Activated CD8-positive, alpha-beta memory T cell treated with anti-CD3 and anti-CD28 coated beads, Interleukin-2, amount 50 U/mL, for 24 hours (primary cell): Measurements from ENCODE around the gene RMND5A.
"Not testable (repeated sequence)": the region's sequence is repeated elsewhere in the genome, so short reads cannot be mapped to it uniquely, and the experiment has no call there.

Source experiments
- DNase-seq: peaks from one replicate; pipeline ENCODE4 v3.0.0-alpha.2; 2020; ENCODE audit errors: extremely low read depth

RMND5A gene

GRCh38 chr2:86714579-86715173 lies 5.4 kb upstream of the RMND5A start:
- DNase-seq = not testable (repeated sequence)

DNA sequence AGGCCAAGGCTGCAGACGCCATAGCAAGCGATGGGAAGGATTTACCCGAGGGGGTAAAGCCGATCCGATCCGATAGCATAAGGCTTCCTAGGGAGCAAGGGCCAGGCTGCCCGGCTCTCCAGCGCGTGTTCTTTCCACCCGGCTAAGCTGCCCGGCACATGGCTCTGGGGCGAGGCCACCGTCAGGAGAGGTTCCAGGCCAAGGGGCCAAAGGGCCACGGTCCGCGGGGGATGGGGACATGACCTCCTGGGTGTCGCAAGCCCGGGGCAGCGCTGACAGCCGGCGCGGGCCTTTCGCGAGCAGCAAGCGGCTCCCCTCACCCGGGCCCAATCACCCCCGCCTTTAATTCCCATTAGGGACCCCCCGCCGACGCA lies 841 bp upstream of the RMND5A start:
- DNase-seq = not testable (repeated sequence)

GRCh38 chr2:86720540-86721320 lies 639 bp downstream of the RMND5A start:
- DNase-seq = not testable (repeated sequence)

DNA sequence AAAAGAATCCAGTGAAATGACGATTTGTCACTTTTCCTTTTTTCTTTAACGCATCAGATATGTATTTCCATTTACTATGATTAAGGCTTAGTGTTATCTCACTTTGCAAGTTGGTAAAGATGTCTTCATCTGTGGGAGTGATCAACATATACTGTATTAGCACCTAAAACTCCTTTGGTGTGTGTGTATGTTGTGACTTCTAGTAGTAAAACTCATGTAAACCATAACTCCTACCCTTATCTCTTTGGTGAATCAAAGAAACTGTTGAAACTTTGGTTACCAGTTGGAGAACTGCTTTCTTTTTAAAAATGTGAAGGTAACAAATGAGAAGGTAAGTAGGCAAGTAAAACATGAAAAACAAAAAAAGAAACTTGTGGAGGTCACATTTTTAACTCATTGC lies 5.6 kb downstream of the RMND5A start:
- not testable (repeated sequence) for DNase-seq

GRCh38 chr2:86732040-86732525 lies 12.0 kb downstream of the RMND5A start:
- DNase-seq = not testable (repeated sequence)

DNA sequence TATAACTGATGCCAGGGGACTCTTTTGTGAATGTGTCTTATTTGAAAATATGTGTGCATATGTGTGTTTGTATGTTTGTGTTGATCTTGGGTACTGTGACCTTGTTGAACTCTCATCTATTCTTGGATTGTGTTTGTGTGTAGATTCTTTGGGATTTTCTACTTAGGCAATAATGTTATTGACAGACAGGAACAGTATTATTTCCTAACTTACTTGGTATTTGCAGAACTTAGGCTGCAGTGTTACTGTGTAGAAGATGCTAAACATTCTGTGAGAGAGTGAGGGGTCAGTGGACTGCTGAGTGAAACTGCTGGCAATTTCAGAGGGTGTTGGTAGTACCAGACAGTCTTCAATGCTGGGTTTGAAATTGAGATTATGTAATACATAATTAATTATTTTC lies 12.7 kb downstream of the RMND5A start:
- not testable (repeated sequence) for DNase-seq

GRCh38 chr2:86733528-86733927 lies 13.4 kb downstream of the RMND5A start:
- not testable (repeated sequence) for DNase-seq

- DNase-seq = not testable (repeated sequence)
These were observed 14.8 kb downstream of the RMND5A start for GRCh38 chr2:86734896-86735295.

GRCh38 chr2:86739485-86739884 lies 19.4 kb downstream of the RMND5A start:
- not testable (repeated sequence) for DNase-seq

DNA sequence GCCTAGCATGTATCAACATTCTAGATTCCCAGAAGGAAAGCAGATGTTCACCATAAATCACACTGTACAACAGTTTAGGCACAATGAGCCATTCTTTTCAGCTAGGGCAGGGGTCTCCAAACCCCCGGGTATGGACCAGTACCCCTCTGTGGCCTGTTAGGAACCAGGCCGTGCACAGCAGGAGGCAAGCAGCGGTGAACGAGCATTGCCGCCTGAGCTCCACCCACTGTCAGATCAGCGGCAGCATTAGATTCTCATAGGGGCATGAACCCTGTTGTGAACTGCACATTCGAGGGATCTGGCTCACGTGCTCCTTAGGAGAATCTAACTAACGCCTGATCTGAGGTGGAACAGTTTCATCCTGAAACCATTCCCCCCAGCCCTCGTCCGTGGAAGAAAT lies 19.8 kb downstream of the RMND5A start:
- DNase-seq = not testable (repeated sequence)

DNA sequence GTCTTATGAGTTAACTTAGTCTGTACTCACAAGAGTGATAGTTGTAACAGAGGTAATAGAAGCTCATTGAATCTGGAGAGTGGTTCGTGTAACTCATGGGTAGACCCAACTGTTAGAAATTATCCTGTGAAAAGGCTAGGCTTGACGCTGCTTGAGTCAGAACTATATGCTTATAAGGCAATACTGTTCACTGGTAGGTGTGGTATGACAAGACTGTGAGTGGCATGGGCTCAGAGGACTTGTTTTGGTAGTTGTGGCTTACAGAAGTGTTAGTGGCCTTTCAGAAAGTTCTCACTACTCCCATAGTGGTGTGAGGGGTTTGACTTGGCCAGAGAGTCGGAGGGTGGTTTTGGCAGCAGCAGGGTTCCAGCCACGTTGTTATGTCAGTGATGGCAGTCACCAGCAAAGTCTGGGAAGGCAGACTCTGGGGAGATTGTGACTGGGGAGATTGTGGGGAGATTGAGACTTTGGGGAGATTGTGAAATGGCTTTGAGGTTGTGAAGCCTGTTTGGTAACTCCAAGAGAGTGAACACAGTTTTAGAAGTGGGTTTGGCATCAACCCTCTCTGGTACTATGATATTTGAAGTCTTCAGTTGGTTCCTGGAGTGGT lies 21.9 kb downstream of the RMND5A start:
- not testable (repeated sequence) for DNase-seq

DNA sequence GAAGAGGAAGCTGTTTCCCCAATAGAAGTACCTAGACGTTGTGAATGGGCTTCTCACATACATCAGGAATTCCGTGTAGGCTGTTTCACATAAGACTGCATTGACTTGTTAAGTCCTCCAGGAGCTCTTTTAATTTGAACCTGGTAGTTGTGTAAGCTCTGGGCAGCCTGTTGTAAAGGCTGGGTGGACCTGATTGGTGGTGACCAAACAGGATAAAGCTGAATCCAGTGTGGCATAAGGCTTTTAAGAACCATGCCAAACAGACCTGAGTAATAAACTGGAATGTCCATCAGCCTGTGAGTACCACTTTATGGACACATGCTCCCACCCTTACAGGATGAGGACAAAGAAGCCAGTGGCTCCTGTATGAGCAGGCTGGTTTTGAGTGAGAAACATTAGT lies 24.1 kb downstream of the RMND5A start:
- no peak for DNase-seq

- DNase-seq = no peak
These were observed 26.8 kb downstream of the RMND5A start for GRCh38 chr2:86746939-86747338.

DNA sequence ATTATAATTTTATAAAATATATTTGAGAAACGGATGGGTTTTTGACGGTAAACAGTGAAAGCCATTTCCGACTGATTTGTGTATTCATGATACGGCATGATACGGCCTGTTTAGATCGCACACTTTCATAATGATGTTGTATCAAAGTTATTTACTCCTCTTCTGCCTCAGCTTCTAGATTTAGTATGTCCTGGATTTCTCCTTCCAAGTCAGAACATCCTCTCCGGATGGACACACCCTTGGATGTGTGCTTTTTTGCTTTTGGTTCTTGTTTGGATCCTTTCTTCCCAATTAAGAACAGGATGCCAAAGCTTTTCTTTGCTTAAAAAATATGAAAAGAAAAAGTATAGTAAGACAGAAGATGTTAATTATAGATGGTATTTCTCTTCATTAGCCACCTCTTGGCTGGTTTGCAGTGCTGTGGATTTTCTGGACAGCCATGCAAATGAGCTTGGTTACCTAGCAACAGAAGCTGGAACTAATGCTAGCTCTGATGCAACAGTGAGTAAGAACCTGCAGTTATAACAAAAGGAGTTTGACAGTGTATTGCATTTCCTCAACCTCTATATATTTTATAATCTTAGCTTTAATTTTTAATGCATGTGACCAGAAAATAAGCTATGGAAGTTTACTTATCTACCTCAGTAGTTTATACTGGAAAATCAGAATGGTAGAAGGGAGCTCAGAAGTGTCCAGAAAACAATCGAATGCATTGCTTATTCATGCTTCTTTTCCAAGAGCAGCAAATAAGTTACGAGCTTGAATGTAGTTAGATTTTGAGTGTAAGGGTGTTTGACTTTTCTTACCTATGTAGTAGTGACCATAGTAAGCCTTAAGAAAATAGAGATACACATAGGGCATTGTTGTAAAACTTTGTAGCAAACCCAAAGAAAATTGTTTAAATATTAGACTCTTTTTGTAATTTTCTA lies 27.9 kb downstream of the RMND5A start:
- no peak for DNase-seq

GRCh38 chr2:86750240-86750839 lies 30.2 kb downstream of the RMND5A start:
- no peak for DNase-seq

GRCh38 chr2:86751778-86752177 lies 31.7 kb downstream of the RMND5A start:
- DNase-seq = no peak

DNA sequence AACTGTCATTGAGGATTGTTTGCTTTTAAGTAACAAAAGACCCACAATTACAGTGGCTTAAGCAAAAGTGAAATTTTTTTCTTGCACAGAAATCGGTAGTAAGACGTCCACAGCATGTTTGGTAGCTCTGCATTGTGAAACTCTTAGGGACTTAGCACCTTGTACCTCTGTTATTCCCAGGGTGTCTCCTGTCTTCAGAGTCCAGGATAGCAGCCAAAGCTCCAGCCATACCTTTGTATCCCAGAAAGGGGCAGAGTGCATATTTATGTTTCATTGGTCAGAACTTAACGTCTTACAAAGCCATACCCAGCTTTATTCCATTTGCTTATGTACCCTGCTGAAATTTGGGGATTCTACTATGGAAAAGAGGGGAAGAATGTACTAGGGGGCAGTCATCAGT lies 32.8 kb downstream of the RMND5A start:
- DNase-seq = no peak

DNA sequence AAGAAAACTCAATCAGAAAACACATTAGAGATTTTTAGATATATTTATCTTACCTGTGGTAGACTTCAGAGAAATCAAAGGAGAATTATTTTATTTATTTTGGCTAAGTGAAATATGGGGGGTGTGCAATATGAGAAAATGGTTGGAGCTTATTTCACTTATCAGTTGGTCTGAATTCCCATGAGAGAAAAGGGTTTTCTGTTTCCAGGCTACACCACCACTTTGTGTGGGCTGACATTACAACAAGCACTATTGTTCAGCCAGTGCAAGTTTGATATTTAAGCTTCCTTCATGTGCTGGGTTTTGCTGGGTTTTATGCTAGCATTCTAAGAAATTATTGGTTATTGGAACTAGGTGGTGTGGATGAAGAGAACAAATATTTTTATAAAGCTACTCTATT lies 33.5 kb downstream of the RMND5A start:
- no peak for DNase-seq

DNA sequence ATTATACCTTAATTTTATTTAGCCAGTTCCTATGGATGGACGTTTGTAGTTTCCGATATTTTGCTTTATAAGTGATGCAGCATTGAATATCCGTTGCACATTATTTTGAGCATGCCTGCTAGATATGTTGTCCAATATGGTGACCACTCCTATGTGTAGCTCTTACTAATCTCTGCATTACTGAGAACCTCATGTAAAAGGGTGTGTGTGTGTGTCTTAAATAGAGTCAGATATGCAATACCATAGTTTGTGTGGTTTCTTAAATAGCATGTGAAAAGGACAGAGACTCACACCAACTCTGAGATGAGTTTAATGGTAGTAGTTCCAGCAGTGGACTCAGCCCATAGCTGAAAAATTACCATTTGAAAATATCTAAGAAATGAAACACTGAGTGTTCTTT lies 38.3 kb downstream of the RMND5A start:
- DNase-seq = no peak

- no peak for DNase-seq
These were observed 40.3 kb downstream of the RMND5A start for GRCh38 chr2:86760371-86760770.

DNA sequence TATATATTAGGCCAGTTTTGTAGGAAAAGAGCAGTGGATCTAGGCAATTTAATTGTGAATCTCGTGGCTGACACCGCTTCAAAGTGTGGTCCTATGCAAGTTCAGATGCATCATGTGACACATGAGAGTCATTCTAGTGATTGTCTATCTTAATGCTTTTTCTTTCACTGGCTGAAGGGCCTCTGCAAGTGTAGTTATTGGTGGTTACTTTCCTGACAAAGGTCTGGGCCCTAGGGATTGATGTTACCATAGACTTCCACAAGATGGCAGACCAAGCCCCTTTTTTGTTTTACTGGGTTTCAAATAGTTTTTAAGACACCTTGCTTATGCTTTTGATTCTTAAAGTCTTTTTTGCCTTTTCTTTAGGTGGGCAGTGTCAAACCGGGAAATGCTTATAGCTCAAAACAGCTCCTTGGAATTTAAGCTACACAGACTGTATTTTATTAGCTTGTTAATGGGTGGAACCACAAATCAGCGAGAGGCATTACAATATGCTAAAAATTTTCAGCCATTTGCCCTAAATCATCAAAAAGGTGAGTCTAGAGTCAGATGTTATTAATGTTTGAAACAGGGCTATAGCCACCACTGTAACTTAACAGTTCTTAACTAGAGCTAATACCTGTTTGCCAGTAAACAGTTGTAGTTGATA lies 44.7 kb downstream of the RMND5A start:
- DNase-seq = no peak
